Tibial nerve (tissue), 4 donors: ENCODE data around the gene BPTF. TPM values are rescaled to one million over a fixed set of nuclear protein-coding genes. Genes with fewer than 3 reads are reported as not detected.
"Not testable (repeated sequence)": the region's sequence is repeated elsewhere in the genome, so short reads cannot be mapped to it uniquely, and the experiment has no call there.

Source experiments
- DNase-seq, 2 donors: peaks; one replicate each; pipeline ENCODE4 v3.0.0-alpha.2; 2019; ENCODE audit warnings: low spot score in 2 of 2
- H3K27ac ChIP-seq, 4 donors: fragments of 200-600 bp; sonication (generic) in 3 of 4; one replicate each; pipeline ENCODE4 v1.5.1; 2017 to 2019; ENCODE audit warnings: mild to moderate bottlenecking in 1 of 4
- H3K27me3 ChIP-seq, 2 donors: fragments of 200-600 bp; sonication (generic) in 1 of 2; one replicate each; pipeline versions ENCODE4 v1.5.1 to v1.6.0; 2017 to 2019
- H3K36me3 ChIP-seq, 3 donors: fragments of 200-600 bp; sonication (generic); one replicate each; pipeline ENCODE4 v1.5.1; 2018 to 2019
- H3K4me1 ChIP-seq, 4 donors: fragments of 200-600 bp; sonication (generic) in 3 of 4; one replicate each; pipeline ENCODE4 v1.5.1; 2017 to 2019
- H3K4me3 ChIP-seq, 4 donors: fragments of 200-600 bp; sonication (generic) in 3 of 4; one replicate each; pipeline ENCODE4 v1.5.1; 2017 to 2019; ENCODE audit warnings: mild to moderate bottlenecking in 1 of 4, moderate library complexity in 1 of 4
- H3K9me3 ChIP-seq, 4 donors: fragments of 200-600 bp; sonication (generic) in 3 of 4; one replicate each; pipeline ENCODE4 v1.5.1; 2017 to 2019
- CTCF ChIP-seq, 5 experiments: fragments of 200-600 bp in 3 of 5; fragments of 450-650 bp in 2 of 5; sonication (generic) in 3 of 5; IDR thresholded peaks; one replicate each; pipeline ENCODE4 v1.5.1; 2016 to 2019; ENCODE audit warnings: antibody characterized with exemption in 5 of 5, mild to moderate bottlenecking in 3 of 5, moderate library complexity in 2 of 5
- EP300 ChIP-seq, 2 donors: sonication (generic); formaldehyde crosslinking; IDR thresholded peaks; one replicate each; pipeline ENCODE4 v1.6.1; 2017; ENCODE audit warnings: antibody characterized with exemption in 2 of 2, mild to moderate bottlenecking in 1 of 2
- POLR2A ChIP-seq, 2 donors: fragments of 450-650 bp; IDR thresholded peaks; one replicate each; pipeline ENCODE4 v1.6.1; 2017; ENCODE audit warnings: antibody characterized with exemption in 2 of 2, mild to moderate bottlenecking in 2 of 2, moderate library complexity in 2 of 2
- WGBS, 2 donors: methylation state at CpG; one replicate each; pipeline ENCODE4 v1.1.5; 2018; 5-methylcytosine and 5-hydroxymethylcytosine counted together
- small RNA-seq: library from RNA; depleted of rRNA; stranded (forward); fragments of <200 nt; gene quantifications from one replicate; pipeline ENCODE3, GENCODE V24; 2016
- total RNA-seq, 4 donors: library from RNA; depleted of rRNA; stranded (reverse); fragments of >200 nt; gene quantifications; one replicate each; pipeline ENCODE4 v1.1.0, GENCODE V29; 2016

Gene BPTF
- total RNA-seq, 4 donors from 2014 or later: 72.8 to 124 (median 113) TPM

GRCh38 chr17:68019675-68020408 is 194.5 kb downstream of the BPTF start:
- Histone ChIP-seq H3K4me1 (peaks cover 0 to 5% (median 0%) of the 10 kb centered on the region in 4 donors), H3K27me3 (no peaks in the 10 kb centered on the region), H3K36me3 (no peaks in the 10 kb centered on the region), H3K4me3 (peak overlapping the region; percentile 24 to 64 (median 52)), H3K9me3 (no peaks in the 10 kb centered on the region), H3K27ac (peak overlapping the region; percentile 80 to 90 (median 84))
- TF ChIP-seq POLR2A (IDR thresholded peaks at IDR 0.05): peak; percentile 39 to 58
- TF ChIP-seq EP300 (IDR thresholded peaks at IDR 0.05): peak; percentile 68 to 87
- peak; percentile 32 to 87 (median 58) for TF ChIP-seq CTCF (IDR thresholded peaks at IDR 0.05)
- DNase-seq: peak; percentile 95 to 96
- WGBS, 2 donors: 1 to 2% methylated on average over 34 to 51 of the region's 51 CpGs

GRCh38 chr17:68020409-68020756 is 195.1 kb downstream of the BPTF start:
- WGBS, 2 donors: 1 to 2% methylated on average over 12 of the region's 12 CpGs
- TF ChIP-seq POLR2A (IDR thresholded peaks at IDR 0.05) (no peak), CTCF (IDR thresholded peaks at IDR 0.05) (no peak), EP300 (IDR thresholded peaks at IDR 0.05) (no peak)
- peak overlapping the region; percentile 80 to 90 (median 84) for H3K27ac ChIP-seq
- H3K4me3 ChIP-seq: peak overlapping the region; percentile 24 to 64 (median 52)
- DNase-seq: no peak
- H3K4me1 ChIP-seq: peaks cover 0 to 5% (median 0%) of the 10 kb centered on the region in 4 donors
- no peaks in the 10 kb centered on the region for H3K27me3 ChIP-seq
- no peaks in the 10 kb centered on the region for H3K36me3 ChIP-seq
- no peaks in the 10 kb centered on the region for H3K9me3 ChIP-seq

DNA sequence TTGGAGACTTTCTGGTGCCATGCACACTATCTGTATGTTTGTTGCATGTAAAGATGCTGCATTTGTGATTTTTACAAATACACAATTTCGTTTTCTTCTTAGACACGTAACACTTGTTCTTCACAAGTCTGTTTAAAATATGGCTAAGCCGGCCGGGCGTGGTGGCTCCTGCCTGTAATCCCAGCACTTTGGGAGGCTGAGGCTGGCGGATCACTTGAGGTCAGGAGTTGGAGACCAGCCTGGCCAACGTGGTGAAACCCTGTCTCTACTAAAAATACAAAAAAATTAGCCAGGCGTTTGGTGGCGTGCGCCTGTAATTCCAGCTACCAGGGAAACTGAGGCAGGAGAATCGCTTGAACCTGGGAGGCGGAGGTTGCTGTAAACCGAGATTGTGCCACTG is 195.5 kb downstream of the BPTF start:
- H3K4me1 ChIP-seq, H3K27me3 ChIP-seq, H3K36me3 ChIP-seq, DNase-seq, H3K9me3 ChIP-seq: not testable (repeated sequence)
- 83 to 85% methylated on average over 13 of the region's 13 CpGs for WGBS, 2 donors
- Histone ChIP-seq H3K27ac (peak overlapping the region; percentile 80 to 90 (median 84)), H3K4me3 (peak overlapping the region in 3 of 4 donors; percentile 24 to 64 (median 60))

GRCh38 chr17:68021963-68022362 is 196.7 kb downstream of the BPTF start:
- peaks cover 0 to 5% (median 0%) of the 10 kb centered on the region in 4 donors for H3K4me1 ChIP-seq
- DNase-seq: no peak
- no peak overlapping the region for H3K4me3 ChIP-seq
- H3K9me3 ChIP-seq: no peaks in the 10 kb centered on the region
- no peak for TF ChIP-seq EP300 (IDR thresholded peaks at IDR 0.05)
- no peak for TF ChIP-seq CTCF (IDR thresholded peaks at IDR 0.05)
- no peak for TF ChIP-seq POLR2A (IDR thresholded peaks at IDR 0.05)
- H3K27me3 ChIP-seq: no peaks in the 10 kb centered on the region
- H3K27ac ChIP-seq: no peak overlapping the region
- 89% methylated on average over 8 of the region's 8 CpGs for WGBS, 2 donors
- H3K36me3 ChIP-seq: no peaks in the 10 kb centered on the region

DNA sequence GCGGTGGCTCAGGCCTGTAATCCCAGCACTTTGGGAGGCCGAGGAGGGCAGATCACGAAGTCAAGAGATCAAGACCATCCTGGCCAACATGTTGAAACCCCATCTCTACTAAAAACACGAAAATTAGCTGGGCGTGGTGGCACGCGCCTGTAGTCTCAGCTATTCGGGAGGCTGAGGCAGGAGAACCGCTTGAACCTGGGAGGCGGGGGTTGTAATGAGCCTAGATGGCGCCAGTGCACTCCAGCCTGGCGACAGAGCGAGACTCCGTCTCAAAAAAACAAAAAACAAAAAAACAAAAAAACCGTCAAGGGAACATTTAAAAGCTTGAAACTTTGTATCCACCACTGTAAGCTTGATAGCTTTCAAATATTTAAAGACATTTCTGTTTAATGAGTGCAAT is 197.2 kb downstream of the BPTF start:
- H3K9me3 ChIP-seq, H3K36me3 ChIP-seq, H3K4me3 ChIP-seq, DNase-seq, H3K27ac ChIP-seq, H3K4me1 ChIP-seq, H3K27me3 ChIP-seq: not testable (repeated sequence)
- 92 to 97% methylated on average over 15 of the region's 15 CpGs for WGBS, 2 donors

DNA sequence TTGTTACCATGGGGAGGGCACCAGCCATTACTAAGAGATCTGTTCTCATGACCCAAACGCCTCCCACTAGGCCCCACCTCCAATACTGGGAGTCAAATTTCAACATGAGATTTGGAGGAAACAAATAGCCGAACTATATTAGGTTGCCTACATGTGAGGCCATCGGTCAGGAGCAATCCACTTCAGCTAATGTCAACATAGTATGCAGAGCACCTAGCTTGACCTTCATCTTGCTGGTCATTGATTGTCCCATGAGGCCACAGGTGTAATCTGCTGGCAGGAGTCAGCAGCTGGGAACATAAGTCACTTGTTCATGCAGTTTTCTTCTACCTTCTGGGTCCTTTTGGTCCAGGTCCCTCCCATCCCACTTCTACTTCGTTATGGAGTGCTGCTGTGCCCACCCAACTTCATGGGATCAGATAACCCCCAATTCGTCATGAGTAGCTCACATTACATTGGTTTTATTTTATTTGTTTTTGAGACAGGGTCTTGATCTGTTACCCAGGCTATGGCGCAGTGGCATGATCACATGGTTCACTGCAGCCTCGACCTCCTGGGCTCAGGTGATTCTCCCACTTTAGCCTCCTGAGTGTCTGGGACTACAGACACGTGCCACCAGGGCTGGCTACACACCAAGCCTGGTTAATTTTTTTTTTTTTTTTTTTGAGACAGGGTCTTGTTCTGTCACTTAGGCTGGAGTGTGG is 204.4 kb downstream of the BPTF start:
- Histone ChIP-seq H3K27me3 (no peaks in the 10 kb centered on the region), H3K9me3 (no peaks in the 10 kb centered on the region), H3K27ac (no peak overlapping the region), H3K36me3 (no peaks in the 10 kb centered on the region), H3K4me1 (peaks cover 0 to 7% (median 0%) of the 10 kb centered on the region in 4 donors), H3K4me3 (no peak overlapping the region)
- 75% methylated on average over 8 of the region's 8 CpGs for WGBS, 2 donors
- TF ChIP-seq POLR2A (IDR thresholded peaks at IDR 0.05): no peak
- no peak for TF ChIP-seq EP300 (IDR thresholded peaks at IDR 0.05)
- no peak for DNase-seq

Small RNA genes within 50 kb of the gene (small RNA-seq; reads per million reads assigned to genes)
- not detected for gene RN7SL622P

Other genes starting within 250 kb of the BPTF start
- gene NOL11, start 107.6 kb upstream of the BPTF start, total RNA-seq: 10 to 100 TPM; 21.6 to 35.8 (median 32.1) TPM
- gene C17orf58, start 171.0 kb downstream of the BPTF start, total RNA-seq: 10 to 100 TPM in 1 of 4 donors, 1 to 10 TPM in 3; 2.3 to 10.7 (median 3.9) TPM
- 10 to 100 TPM; 10.4 to 18.3 (median 16.4) TPM for gene KPNA2, start 210.2 kb downstream of the BPTF start, total RNA-seq